NCI-H774 (cell line): ENCODE measurements around the gene SIM2.
A peak's percentile ranks its signal among the peaks of the same experiment; 100 is the strongest.
"Not testable (repeated sequence)": the region's sequence is repeated elsewhere in the genome, so short reads cannot be mapped to it uniquely, and the experiment has no call there.

Source experiments
- DNase-seq: peaks from one replicate; lab custom pipeline; 2025; lab: John Stamatoyannopoulos, UW

Gene SIM2

DNA sequence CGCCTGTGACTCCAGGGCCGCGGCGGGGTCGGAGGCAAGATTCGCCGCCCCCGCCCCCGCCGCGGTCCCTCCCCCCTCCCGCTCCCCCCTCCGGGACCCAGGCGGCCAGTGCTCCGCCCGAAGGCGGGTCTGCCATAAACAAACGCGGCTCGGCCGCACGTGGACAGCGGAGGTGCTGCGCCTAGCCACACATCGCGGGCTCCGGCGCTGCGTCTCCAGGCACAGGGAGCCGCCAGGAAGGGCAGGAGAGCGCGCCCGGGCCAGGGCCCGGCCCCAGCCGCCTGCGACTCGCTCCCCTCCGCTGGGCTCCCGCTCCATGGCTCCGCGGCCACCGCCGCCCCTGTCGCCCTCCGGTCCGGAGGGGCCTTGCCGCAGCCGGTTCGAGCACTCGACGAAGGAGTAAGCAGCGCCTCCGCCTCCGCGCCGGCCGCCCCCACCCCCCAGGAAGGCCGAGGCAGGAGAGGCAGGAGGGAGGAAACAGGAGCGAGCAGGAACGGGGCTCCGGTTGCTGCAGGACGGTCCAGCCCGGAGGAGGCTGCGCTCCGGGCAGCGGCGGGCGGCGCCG, at the start of gene SIM2:
Gene SIM2, plus strand, starts transcription at position 135 of the 565 bp plus-strand sequence. CDS start 632 bp downstream, outside the sequence.
- peak; percentile 55 for DNase-seq

DNA sequence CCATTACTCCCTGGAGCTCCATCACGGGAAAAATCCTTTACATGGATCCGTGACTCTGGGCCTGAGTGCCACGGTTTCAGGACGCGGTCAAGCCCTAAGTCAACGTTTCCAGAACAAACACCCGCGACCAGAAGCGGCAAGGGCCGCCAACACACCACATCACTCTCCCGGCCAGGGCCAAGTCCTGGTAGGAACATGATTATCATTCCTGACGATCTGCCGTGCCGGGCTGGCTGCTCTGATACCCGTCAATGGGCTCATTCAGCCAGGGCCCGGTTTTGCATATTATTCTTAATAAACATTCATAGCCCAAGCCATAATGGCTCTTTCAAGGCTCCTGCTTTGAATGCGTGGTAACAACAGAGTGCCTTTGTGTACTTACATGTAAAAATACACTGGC, 44.6 kb upstream of the SIM2 start:
- no peak for DNase-seq

GRCh38 chr21:36654796-36655325, 44.1 kb upstream of the SIM2 start:
- no peak for DNase-seq

DNA sequence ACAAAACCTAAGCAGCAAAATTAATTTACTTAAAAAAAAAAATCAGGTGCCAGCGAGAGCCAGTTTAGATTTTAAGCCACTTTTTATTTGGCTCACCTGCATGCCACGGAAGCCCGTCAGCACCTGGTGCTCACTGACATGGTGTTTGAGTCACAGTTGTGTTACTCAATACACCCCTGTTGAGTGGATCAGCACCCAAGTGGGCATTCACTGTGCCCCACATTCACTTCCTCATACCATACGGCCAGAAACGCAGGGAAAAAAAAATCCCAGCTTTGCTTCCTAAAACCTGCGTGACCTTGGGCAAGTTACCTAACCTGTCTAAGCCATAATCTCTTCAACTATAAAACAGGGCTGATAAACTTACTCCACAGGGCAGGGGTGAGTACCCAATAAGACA, 42.8 kb upstream of the SIM2 start:
- DNase-seq: no peak

DNA sequence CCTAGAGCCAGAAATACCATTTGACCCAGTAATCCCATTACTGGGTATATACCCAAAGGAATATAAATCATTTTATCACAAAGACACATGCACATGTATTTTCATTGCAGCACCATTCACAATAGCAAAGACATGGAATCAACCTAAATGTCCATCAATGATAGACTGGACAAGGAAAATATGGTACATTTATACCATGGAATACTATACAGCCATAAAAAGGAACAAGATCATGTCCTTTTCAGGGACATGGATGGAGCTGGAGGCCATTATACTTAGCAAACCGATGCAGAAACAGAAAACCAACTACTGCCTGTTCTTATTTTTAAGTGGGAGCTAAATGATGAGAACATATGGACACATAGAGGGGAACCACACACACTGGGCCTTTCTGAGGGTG, 41.6 kb upstream of the SIM2 start:
- not testable (repeated sequence) for DNase-seq

- no peak for DNase-seq
Measured at GRCh38 chr21:36657999-36658398, 40.9 kb upstream of the SIM2 start.

GRCh38 chr21:36658926-36659325, 40.0 kb upstream of the SIM2 start:
- DNase-seq: no peak

DNA sequence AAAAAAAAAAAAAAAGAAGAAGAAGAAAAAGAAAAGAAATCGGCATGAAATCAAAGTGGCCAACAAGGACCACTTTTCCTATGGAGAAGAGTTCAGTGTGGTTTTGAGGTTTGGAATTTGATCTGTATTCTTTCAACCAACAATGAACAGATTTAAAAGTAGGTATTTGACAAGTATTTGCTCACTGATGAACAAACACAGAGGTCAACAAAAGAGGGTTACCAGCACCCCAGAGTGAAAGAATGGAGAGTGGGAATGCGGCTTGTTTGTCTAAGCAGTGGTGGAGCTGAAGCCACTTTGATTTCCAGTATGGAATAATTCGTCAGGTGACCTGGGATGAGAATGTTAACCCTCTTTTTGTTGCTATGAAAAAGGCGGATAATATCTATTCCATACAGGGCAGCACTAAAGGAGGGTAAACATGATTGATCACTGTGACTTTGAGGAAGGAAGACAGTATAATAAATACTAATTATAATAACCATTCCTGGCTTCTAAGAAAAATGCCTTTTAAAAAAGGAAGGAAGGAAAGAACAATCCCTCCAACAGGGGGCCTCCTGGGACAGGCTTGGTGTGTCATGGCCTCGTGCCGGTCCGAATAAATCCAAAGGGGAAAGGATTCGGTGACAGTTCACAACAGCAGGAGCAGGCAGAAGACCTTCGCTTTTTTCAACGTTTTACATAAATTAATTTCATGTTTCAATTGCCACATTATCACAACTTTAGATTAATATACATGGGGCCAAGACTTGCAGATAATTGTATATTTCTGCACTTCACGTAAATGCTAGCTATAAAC, 37.2 kb upstream of the SIM2 start:
- peak; percentile 21 for DNase-seq

- DNase-seq: no peak
Measured at GRCh38 chr21:36663033-36663855, 35.7 kb upstream of the SIM2 start.

GRCh38 chr21:36664662-36664990, 34.3 kb upstream of the SIM2 start:
- DNase-seq: no peak

DNA sequence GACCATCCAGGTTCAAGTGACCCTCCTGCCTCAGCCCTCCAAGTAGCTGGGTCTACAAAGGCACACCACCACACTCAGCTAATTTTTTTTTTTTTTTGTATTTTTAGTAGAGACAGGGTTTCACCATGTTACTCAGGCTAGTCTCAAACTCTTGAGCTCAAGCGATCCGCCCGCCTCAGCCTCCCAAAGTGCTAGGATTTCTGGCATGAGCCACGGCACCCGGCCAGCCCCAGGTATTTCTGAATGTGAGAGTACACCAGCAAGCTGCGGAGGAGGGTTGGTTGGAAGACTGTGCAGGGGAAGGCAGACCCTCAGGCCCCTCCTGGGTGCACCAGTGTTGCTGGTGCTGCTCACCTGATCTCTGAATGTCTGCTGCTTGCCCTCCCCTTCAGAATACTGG, 33.1 kb upstream of the SIM2 start:
- DNase-seq: no peak

DNA sequence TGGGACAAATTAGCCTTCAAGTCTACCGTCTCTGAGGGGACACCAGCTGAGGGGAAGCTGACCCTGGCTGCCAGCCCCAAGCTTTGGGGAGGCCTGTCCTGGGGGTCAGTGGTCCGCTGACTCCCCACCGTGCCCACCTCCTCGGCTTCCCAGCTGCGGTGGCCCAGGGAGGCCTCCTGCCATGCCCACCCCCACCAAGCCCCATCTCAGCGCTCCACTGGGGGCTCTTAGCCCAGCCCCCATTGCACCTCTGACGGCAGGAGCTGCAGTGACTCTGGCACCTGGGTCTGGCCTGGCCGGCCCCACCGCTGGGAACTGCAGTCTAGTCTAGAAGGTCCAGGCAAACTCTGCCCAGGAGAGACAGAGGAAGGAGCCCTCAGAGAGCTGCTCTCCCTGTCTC, 30.2 kb upstream of the SIM2 start:
- DNase-seq: no peak

- DNase-seq: no peak
Measured at GRCh38 chr21:36671836-36672235, 27.1 kb upstream of the SIM2 start.

DNA sequence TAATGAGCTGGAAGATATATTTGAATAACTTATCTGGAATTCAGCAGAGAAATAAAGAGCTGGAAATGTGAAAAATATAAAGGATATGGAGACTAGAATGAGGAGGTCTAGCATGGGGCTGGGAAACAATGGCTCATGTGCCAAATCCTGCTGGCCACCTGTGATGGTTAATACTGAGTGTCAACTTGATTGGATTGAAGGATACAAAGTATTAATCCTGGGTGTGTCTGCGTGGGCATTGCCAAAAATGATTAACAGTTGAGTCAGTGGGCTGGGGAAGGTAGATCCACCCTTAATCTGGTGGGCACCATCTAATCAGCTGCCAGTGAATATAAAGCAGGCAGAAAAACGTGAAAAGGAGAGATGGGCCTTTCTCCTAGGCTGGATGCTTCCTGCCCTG, 26.6 kb upstream of the SIM2 start:
- DNase-seq: not testable (repeated sequence)

- no peak for DNase-seq
Measured at GRCh38 chr21:36672737-36673136, 26.2 kb upstream of the SIM2 start.

DNA sequence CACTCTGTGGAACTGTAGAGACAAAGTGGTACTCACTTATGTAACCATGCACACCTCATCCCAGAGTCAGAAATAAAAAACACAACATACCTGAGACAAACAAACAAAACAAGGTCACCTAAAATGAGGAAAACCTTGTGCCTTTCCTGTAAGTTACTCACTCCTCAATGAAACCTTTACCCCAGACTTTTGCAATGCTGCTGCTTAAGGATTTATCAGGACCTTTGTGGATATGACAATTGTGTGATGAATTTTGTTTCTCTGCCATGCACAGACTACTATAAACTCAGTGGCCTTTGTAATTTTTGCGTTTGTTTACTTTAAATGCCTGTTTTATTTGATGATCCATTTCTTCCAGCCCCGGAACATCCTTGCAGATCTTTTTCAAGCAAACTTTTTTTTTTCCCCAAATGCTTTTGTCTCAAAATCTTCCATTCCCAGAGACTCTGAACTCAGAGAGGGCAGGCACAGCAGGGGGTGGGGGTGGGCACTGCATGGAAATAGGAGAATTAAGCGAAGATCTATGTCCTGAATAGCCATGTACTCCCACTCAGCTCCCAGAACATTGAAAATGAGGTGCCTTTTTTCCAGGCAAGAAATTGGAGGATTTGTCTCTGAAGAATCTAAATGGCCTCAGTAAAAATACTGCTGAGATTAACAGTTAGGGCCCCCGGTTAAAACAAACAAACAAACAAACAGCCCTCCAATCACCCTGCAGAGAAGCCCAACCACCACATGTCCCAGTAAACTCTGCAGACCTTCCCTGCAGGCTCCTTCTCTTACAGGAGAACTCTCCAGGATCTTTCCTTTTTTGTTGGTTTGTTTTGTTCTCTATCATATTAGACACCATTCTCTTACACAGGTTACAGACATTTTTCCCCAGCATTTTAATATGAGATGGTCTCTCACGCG, 22.6 kb upstream of the SIM2 start:
- no peak for DNase-seq

DNA sequence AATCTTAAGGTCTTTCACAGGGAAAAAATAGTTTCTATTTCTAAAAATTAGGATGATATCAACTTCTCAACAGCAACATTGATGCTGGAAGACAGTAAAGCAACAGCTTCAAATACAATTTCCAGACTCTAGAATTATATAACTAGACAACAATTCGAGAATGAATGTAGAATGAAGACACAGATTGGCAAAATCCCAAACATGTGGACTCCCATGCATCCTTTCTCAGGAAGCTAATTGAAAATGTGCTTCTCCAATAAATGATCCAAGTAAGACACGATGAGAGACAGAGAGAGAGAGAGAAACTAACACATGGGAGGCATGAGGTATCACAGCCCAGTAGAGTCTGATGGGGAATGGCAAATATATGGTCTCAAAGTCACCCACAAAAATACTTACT, 21.5 kb upstream of the SIM2 start:
- DNase-seq: no peak

DNA sequence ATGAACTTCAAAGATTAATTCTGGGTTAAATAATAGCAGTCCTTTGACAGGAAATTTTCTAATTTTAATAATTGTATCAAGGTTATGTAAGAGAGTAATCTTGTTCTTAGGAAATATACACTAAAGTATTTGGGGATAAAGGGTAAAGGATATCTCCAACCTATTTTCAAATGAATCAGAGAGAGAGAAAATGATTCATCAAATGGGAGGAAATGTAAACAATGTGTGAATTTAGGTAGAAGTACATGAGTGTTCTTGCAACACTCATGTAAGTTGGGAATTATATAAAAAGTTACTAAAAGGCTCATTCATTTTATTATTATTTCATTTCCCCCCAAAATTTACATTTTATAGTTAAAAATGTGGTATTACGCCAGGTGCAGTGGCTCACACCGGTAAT, 20.4 kb upstream of the SIM2 start:
- DNase-seq: no peak

DNA sequence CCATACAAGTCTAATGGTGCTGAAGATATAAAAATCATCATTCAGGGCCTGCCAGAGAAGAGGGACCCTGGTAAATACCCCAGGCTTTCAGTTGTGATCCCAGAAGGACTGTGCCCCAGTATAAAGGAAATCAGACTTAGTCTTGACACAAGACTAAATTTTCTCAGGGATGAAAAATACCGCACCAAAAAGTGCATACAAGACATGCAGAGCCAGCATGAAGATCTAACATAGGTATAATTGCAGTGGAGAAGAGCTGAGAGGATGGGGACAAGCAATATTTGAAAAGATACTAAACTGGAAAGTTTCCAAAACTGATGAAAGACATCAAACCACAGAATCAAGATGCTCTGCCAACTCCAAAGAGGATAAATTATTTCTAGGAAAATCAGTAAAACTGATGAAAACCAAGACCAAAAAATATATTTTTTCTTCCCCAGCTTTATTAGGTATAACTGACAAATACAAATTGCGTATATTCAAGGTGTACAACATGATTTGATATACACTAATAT, 17.7 kb upstream of the SIM2 start:
- DNase-seq: no peak

DNA sequence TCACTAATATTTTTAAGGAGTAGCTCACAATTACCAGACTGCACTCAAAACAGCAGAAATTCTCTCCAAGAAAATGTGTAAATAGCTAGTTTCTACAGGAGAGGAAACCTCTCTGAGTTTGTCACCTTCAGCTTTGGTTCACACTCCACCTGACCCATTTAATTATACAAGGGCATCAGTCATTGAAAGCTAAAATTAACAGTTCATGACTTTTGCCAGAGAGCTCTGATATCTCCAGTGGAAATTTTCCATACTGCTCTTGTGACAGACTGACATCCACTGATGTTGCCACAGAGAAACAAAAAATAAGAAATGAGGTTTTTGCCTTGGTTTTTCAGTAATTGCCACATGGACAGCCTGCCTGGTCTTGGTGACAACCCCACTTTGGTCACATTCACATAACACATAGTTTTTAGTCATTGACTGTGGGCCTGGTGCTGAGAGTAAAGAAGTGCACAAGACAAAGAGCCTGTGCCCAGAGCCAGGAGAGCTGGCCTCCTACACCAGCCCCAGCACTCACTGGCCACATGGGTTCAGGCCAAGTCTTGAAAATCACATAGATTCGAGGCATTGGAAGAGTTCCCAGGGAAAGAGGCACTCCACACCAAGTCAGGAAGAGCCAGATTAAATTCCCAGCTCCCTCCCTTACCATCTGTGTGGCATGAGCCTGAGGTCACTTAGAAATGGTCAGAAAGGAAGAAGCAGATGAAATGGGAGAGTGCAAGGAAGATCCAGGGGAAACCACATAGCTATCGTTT, 13.8 kb upstream of the SIM2 start:
- no peak for DNase-seq

GRCh38 chr21:36686955-36687354, 12.0 kb upstream of the SIM2 start:
- no peak for DNase-seq
